ENCODE data around the gene DLGAP3. TPM values are rescaled to one million over a fixed set of nuclear protein-coding genes. Genes with fewer than 3 reads are reported as not detected.
"Not testable (repeated sequence)": the region's sequence is repeated elsewhere in the genome, so short reads cannot be mapped to it uniquely, and the experiment has no call there.

The DLGAP3 gene
- total and polyA plus RNA-seq, 9 donors: 0.15 to 0.95 (median 0.24) TPM

DNA sequence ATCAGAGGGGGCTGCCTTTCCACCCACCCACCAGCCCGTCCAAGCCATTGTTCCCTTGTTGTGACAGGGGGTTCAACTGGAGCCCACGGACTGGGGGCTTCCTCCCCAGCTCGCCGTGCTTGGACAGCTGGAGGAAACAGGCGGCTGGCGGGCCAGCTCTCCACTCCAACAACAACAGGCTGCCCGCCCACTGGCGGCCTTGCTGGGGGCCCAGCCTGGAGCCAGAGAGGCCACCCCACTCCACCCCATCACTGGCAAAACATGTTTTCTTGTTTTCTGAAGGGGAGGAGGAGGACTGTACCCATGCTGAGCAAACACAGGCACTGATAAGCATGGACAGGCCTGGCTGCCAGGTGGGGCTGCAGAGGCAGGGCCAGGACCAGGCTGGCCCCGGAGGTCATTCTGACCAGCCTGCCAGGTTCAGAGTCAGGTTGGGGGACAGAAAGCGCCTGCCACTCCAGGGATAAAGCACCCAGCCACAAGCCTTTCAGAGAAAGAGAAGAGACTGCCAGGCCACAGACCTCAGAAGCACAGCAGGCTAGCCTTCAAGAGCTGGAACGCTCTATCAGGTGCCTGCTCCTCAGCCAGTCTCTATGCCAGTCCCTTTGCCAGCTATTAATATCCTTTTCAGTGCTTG is 103.9 kb downstream of the DLGAP3 start:
- Histone ChIP-seq H3K27me3 (ENCODE audit: control insufficient read depth, insufficient read depth, low read length) (no peaks in the 10 kb centered on the region), H3K27ac (ENCODE audit: low read length) (no peak overlapping the region), H3K4me3 (ENCODE audit: low read length) (no peak overlapping the region), H3K4me1 (ENCODE audit: control insufficient read depth, insufficient read depth, low read length) (no peaks in the 10 kb centered on the region), H3K36me3 (ENCODE audit: control insufficient read depth, insufficient read depth, low read length) (no peaks in the 10 kb centered on the region), H3K9me3 (replicated peaks; ENCODE audit: control insufficient read depth, low read depth, low read length) (no peaks in the 10 kb centered on the region)
- no peak for DNase-seq
- 55% methylated on average over 7 of the region's 11 CpGs for WGBS (ENCODE audit: insufficient coverage)

DNA sequence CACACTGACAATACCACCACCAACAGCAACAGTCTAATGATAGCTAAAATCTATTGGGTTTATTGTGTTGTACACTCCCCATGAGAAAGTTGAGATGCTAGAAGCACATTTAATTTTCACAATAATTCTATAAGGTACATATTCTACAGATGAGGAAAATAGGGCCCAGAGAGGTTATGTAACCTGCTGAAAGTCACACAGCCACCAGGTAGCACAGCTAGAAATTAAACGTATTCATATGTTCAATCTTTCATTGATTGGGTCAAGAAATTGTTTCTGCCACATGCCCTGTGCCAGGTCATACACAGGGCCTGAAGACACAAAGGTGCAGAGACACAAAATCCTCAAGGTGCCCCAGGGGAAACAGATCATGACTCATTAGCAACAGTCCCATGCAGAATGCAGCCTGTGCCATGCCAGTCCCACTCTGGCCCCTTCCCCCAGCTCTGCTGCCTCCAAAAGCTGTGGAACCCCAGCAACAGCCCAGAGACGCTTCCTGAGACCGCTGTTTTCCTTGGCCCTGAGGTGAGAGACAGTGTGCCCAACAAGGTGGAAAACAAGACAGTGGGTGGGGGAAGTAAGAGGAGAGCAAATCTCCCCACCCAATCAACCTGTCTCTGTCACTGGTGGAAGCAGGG is 104.5 kb downstream of the DLGAP3 start:
- Histone ChIP-seq H3K9me3 (replicated peaks; ENCODE audit: control insufficient read depth, low read depth, low read length) (no peaks in the 10 kb centered on the region), H3K36me3 (ENCODE audit: control insufficient read depth, insufficient read depth, low read length) (no peaks in the 10 kb centered on the region), H3K27me3 (ENCODE audit: control insufficient read depth, insufficient read depth, low read length) (no peaks in the 10 kb centered on the region), H3K4me1 (ENCODE audit: control insufficient read depth, insufficient read depth, low read length) (no peaks in the 10 kb centered on the region), H3K4me3 (ENCODE audit: low read length) (no peak overlapping the region), H3K27ac (ENCODE audit: low read length) (no peak overlapping the region)
- no peak for DNase-seq
- 80% methylated on average over 1 of the region's 3 CpGs for WGBS (ENCODE audit: insufficient coverage)

DNA sequence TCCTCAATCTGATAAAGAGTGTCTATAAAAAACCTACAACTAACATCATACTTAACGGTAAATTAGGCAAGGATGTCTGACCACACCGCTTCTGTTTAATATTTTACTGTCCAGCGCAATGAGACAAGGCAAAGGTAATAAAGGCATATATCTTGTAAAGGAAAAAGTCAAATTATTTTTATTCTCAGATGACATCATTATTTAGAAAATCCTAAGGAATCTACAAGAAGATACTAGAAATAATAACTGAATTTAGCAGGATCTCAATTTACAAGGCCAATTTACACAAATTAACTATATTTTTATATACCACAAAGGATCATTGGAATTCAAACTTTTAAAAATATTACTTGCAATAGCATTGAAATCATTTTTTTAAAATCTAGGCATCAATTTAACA is 107.2 kb downstream of the DLGAP3 start:
- Histone ChIP-seq H3K4me1 (ENCODE audit: control insufficient read depth, insufficient read depth, low read length) (no peaks in the 10 kb centered on the region), H3K27me3 (ENCODE audit: control insufficient read depth, insufficient read depth, low read length) (no peaks in the 10 kb centered on the region), H3K36me3 (ENCODE audit: control insufficient read depth, insufficient read depth, low read length) (no peaks in the 10 kb centered on the region), H3K9me3 (replicated peaks; ENCODE audit: control insufficient read depth, low read depth, low read length) (no peaks in the 10 kb centered on the region), H3K4me3 (ENCODE audit: low read length) (no peak overlapping the region), H3K27ac (ENCODE audit: low read length) (no peak overlapping the region)
- no CpG with 5 or more reads among the region's 3 CpGs for WGBS (ENCODE audit: insufficient coverage)
- DNase-seq: no peak

DNA sequence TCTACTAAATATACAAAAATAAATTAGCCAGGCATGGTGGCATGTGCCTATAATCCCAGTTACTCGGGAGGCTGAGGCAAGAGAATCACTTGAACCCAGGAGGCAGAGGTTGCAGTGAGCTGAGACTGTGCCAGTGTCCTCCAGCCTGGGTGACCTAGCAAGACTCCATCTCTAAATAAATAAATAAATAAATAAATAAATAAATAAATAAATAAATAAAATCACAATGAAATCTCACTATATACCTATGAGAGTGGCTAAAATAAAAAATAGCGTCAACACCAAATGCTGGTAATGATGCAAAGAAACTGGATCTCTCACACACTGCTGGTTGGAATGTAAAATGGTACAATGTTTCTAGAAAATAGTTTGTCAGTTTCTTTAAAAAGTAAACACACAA is 110.6 kb downstream of the DLGAP3 start:
- H3K4me3 ChIP-seq (ENCODE audit: low read length); H3K9me3 ChIP-seq (replicated peaks; ENCODE audit: control insufficient read depth, low read depth, low read length); H3K27me3 ChIP-seq (ENCODE audit: control insufficient read depth, insufficient read depth, low read length); H3K27ac ChIP-seq (ENCODE audit: low read length); H3K36me3 ChIP-seq (ENCODE audit: control insufficient read depth, insufficient read depth, low read length); H3K4me1 ChIP-seq (ENCODE audit: control insufficient read depth, insufficient read depth, low read length); DNase-seq: not testable (repeated sequence)
- WGBS (ENCODE audit: insufficient coverage): no CpG with 5 or more reads among the region's 2 CpGs

DNA sequence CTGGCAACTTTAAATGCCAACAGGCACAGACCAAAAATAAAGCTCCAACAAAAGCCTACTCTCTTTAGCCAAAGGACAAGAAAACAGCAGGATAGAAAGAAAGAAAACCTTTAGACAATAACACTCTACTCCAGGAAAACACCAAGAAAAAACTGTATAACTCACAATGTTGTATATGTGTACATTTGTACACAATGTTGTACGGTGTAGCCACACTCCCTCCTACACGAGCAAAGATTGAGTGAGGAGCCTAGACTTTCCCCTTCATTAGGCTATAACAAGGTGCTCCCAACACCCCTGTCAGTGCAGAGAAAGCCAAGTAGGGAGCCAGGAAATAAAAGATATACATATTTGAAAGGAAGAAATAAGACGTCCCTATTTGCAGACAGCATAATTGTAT is 112.7 kb downstream of the DLGAP3 start:
- Histone ChIP-seq H3K4me3 (ENCODE audit: low read length) (no peak overlapping the region), H3K36me3 (ENCODE audit: control insufficient read depth, insufficient read depth, low read length) (no peaks in the 10 kb centered on the region), H3K27me3 (ENCODE audit: control insufficient read depth, insufficient read depth, low read length) (no peaks in the 10 kb centered on the region), H3K9me3 (replicated peaks; ENCODE audit: control insufficient read depth, low read depth, low read length) (peaks cover 2% of the 10 kb centered on the region), H3K4me1 (ENCODE audit: control insufficient read depth, insufficient read depth, low read length) (no peaks in the 10 kb centered on the region), H3K27ac (ENCODE audit: low read length) (no peak overlapping the region)
- DNase-seq: no peak
- WGBS (ENCODE audit: insufficient coverage): no CpG with 5 or more reads among the region's 3 CpGs

DNA sequence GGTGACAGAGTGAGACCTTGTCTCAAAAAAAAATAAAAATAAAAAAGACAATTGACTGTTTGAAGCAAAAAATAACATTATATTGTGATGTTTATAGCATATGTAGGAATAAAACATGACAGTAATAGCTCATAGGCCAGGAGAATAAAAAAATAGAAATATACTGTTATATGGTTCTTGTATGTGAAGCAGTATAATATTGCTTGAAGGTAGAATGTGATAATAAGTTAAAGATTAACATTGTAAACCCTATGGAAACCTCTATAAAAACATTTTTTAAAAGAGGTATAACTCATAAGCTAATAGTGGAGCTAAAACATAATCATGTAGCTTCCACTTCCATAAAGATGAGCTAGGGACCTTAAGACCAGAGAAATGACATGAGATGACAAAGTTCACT is 113.1 kb downstream of the DLGAP3 start:
- peaks cover 2% of the 10 kb centered on the region for H3K9me3 ChIP-seq (replicated peaks; ENCODE audit: control insufficient read depth, low read depth, low read length)
- H3K27ac ChIP-seq (ENCODE audit: low read length): no peak overlapping the region
- H3K27me3 ChIP-seq (ENCODE audit: control insufficient read depth, insufficient read depth, low read length): no peaks in the 10 kb centered on the region
- H3K36me3 ChIP-seq (ENCODE audit: control insufficient read depth, insufficient read depth, low read length): no peaks in the 10 kb centered on the region
- no peaks in the 10 kb centered on the region for H3K4me1 ChIP-seq (ENCODE audit: control insufficient read depth, insufficient read depth, low read length)
- H3K4me3 ChIP-seq (ENCODE audit: low read length): no peak overlapping the region
- DNase-seq: no peak

Other genes starting within 250 kb of the DLGAP3 start
- gene GJB5, start 174.6 kb downstream of the DLGAP3 start, total RNA-seq: not detected
- gene GJB5, start 174.6 kb downstream of the DLGAP3 start, polyA plus RNA-seq (ENCODE audit: insufficient read depth in 1 of 8, insufficient read length in 8 of 8, low replicate concordance in 1 of 8): 1 to 10 TPM in 1 of 8 donors, under 1 TPM in 4, not detected in 3; 0.26 to 3.2 (median 0.29) TPM
- gene GJB4, start 169.9 kb downstream of the DLGAP3 start, total RNA-seq: not detected
- gene GJB4, start 169.9 kb downstream of the DLGAP3 start, polyA plus RNA-seq (ENCODE audit: insufficient read depth in 1 of 8, insufficient read length in 8 of 8, low replicate concordance in 1 of 8): under 1 TPM in 3 of 8 donors, not detected in 5; 0.05 to 0.13 (median 0.11) TPM
- not detected for gene GJB3, start 148.4 kb downstream of the DLGAP3 start, total RNA-seq
- gene GJB3, start 148.4 kb downstream of the DLGAP3 start, polyA plus RNA-seq (ENCODE audit: insufficient read depth in 1 of 8, insufficient read length in 8 of 8, low replicate concordance in 1 of 8): 1 to 10 TPM in 1 of 8 donors, under 1 TPM in 4, not detected in 3; 0.10 to 1.8 (median 0.12) TPM
- 31.4 TPM for gene GJA4, start 136.7 kb downstream of the DLGAP3 start, total RNA-seq
- 10 to 100 TPM; 33.1 to 53.9 (median 36.8) TPM for gene GJA4, start 136.7 kb downstream of the DLGAP3 start, polyA plus RNA-seq (ENCODE audit: insufficient read depth in 1 of 8, insufficient read length in 8 of 8, low replicate concordance in 1 of 8)
- gene SMIM12, start 69.9 kb downstream of the DLGAP3 start, total RNA-seq: 21.7 TPM
- 10 to 100 TPM; 23.2 to 31.8 (median 26.9) TPM for gene SMIM12, start 69.9 kb downstream of the DLGAP3 start, polyA plus RNA-seq (ENCODE audit: insufficient read depth in 1 of 8, insufficient read length in 8 of 8, low replicate concordance in 1 of 8)
- gene TMEM35B, start 55.7 kb upstream of the DLGAP3 start, total RNA-seq: 16.3 TPM
- gene TMEM35B, start 55.7 kb upstream of the DLGAP3 start, polyA plus RNA-seq (ENCODE audit: insufficient read depth in 1 of 8, insufficient read length in 8 of 8, low replicate concordance in 1 of 8): 10 to 100 TPM; 17.6 to 25.9 (median 21.1) TPM
- 8.9 TPM for gene ZMYM6, start 102.3 kb upstream of the DLGAP3 start, total RNA-seq
- 10 to 100 TPM in 5 of 8 donors, 1 to 10 TPM in 3; 7.4 to 13.1 (median 10.4) TPM for gene ZMYM6, start 102.3 kb upstream of the DLGAP3 start, polyA plus RNA-seq (ENCODE audit: insufficient read depth in 1 of 8, insufficient read length in 8 of 8, low replicate concordance in 1 of 8)
- 15.4 TPM for gene ZMYM1, start 149.7 kb upstream of the DLGAP3 start, total RNA-seq
- 10 to 100 TPM in 5 of 8 donors, 1 to 10 TPM in 3; 7.9 to 13.4 (median 10.1) TPM for gene ZMYM1, start 149.7 kb upstream of the DLGAP3 start, polyA plus RNA-seq (ENCODE audit: insufficient read depth in 1 of 8, insufficient read length in 8 of 8, low replicate concordance in 1 of 8)

Measured in muscle of leg (tissue), 11 donors.